HG03045 (cell line): Measurements from ENCODE around the gene ELAVL3.
"Not testable (repeated sequence)": the region's sequence is repeated elsewhere in the genome, so short reads cannot be mapped to it uniquely, and the experiment has no call there.

Experiments used
- ATAC-seq: cut with Tn5 transposase; IDR thresholded peaks from one replicate; pipeline ENCODE4 v1.9.1; 2021; ENCODE audit warnings: mild to moderate bottlenecking, moderate library complexity; ENCODE audit not compliant: unreplicated experiment

Gene ELAVL3

GRCh38 chr19:11410682-11411081 lies 70.2 kb downstream of the ELAVL3 start:
- ATAC-seq, result no peak

- no peak for ATAC-seq
Measured at GRCh38 chr19:11408591-11408990, 72.3 kb downstream of the ELAVL3 start.

DNA sequence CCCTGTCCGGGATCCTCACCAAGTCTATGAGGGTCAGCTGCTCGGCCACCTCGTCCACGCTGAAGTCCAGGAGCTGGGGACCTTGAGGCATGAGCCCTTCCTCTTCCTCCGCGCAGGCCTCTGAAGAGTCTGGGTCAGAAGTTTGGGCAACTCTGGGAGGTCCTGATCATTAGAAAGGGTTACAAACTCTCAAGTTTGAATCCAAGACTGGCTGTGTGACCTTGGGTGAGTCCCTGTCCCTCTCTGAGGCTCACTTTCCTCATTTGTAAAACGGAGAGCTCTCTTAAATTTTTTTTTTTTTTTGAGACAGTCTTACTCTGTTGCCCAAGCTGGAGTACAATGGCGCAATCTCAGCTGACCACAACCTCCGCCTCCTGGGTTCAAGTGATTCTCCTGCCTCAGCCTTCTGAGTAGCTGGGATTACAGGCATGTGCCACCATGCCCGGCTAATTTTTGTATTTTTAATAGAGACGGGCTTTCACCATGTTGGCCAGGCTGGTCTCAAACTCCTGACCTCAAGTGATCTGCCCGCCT lies 74.1 kb downstream of the ELAVL3 start:
- not testable (repeated sequence) for ATAC-seq

- ATAC-seq, result no peak
Measured at GRCh38 chr19:11405846-11406643, 74.8 kb downstream of the ELAVL3 start.

DNA sequence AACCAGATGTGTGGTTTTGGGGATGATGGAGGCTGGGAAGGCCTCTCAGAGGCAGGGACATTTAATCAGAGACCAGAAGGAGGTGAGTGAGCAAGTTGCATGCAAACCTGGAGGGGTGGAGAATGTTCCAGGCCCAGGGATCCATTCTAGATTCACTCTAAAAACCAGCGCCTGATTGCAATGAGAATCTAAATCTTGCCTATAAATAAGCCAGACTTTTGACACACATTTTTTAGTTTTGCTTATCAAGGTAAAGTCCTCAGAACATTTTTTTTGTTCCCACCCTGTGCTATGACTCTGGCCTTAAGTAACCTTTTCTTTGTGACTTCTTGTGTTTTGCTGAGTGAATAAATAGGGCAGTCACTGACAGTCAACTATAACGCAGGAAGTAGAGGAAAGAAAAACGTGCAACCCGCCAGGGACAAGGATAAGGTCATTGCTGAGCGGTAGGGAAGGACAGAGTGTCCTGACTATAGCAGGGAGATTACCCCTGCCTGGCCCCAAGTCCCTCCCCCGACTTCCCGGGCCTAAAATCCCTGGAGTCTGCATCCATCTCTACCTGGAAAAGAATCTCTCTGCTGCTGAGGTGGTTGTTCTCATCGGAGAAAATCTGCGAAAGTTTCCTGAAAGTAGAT lies 76.1 kb downstream of the ELAVL3 start:
- no peak for ATAC-seq

DNA sequence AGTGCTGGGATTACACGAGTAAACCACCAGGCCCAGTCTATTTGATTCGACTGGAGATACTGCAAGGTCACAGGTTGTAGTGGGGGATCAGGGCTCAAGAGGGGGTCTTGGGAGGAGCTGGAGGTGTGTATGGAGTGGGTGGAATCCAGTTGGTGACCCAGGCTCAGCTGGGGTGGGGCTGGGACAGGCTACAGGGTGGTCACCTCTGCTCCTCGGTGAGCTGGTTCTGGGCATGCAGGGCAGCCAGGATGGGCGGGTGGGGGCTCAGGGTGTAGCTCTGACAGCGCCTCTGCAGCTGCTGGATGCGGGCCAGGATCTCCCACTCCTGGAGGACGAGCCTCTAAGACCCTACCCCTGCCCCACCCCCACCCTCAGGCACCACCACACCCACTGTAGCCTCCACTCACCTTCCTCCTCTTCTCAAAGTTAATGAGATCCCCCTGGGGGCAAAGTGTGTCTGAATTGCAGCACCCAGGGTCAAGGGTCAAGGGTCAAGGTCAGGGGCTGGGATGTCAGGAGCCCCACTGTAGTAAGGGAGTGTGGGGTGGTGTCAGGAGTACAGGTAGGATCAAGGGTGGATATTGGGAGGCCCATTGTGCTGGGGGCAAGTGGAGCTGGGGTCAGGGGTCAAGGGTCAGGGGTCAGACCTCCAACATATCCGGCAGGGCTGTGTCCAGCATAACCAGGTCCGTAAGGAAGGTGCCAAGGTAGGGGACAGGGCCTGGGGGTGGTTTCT lies 78.9 kb downstream of the ELAVL3 start:
- no peak for ATAC-seq
